Pancreas (tissue), 10 donors: ENCODE measurements around the gene FRMD4A. TPM values are rescaled to one million over a fixed set of nuclear protein-coding genes. Genes with fewer than 3 reads are reported as not detected.

Experiments used
- ATAC-seq, 4 donors: fragments of 200-7000 bp; cut with Tn5 transposase; one replicate each; pipeline versions ENCODE4 v1.8.0 to v1.9.1; 2020; ENCODE audit warnings: mild to moderate bottlenecking in 4 of 4, moderate library complexity in 4 of 4
- DNase-seq, 6 donors: peaks; one replicate each; pipeline ENCODE4 v3.0.0-alpha.2; 2020
- FAIRE-seq: peaks from 2 replicates; lab custom pipeline; 2012; peaks lifted over from hg19 to GRCh38; lab: Jason Lieb, UNC
- H3K27ac ChIP-seq, 4 donors: fragments of 200-600 bp; sonication (generic); 1 replicate in 3 of 4; 2 replicates in 1 of 4; pipeline versions ENCODE4 v1.5.0 to v1.8.0; 2020
- H3K27me3 ChIP-seq, 4 donors: fragments of 200-600 bp; one replicate each; pipeline ENCODE4 v1.8.0; 2021
- H3K36me3 ChIP-seq, 3 donors: fragments of 200-600 bp; sonication (generic) in 1 of 3; one replicate each; pipeline versions ENCODE4 v1.5.0 to v1.8.0; 2020 to 2021
- H3K4me1 ChIP-seq, 3 donors: fragments of 200-600 bp; one replicate each; pipeline ENCODE4 v1.8.0; 2021
- H3K4me3 ChIP-seq, 4 donors: fragments of 200-600 bp; sonication (generic) in 2 of 4; one replicate each; pipeline versions ENCODE4 v1.5.0 to v1.8.0; 2020 to 2021
- H3K9me3 ChIP-seq, 4 donors: fragments of 200-600 bp; one replicate each; pipeline ENCODE4 v1.8.0; 2021
- WGBS, 2 donors: extraction: QIAGEN DNeasy Blood & Tissue Kit; methylation state at CpG; one replicate each; pipeline ENCODE4 v1.1.7; 2013; 5-methylcytosine and 5-hydroxymethylcytosine counted together
- intact Hi-C, 3 donors: fragments of 100-400 bp; cut with DNase I; formaldehyde crosslinking; loops; one replicate each; pipeline versions ENCODE4 v1.11.1 to v1.14.2; 2022
- polyA plus RNA-seq, 2 donors: library from polyadenylated mRNA; stranded (reverse); fragments of 200-250 nt; gene quantifications; one replicate each; pipeline ENCODE4 v1.2.3, GENCODE V29; 2013
- total RNA-seq, 6 donors: library from RNA; stranded (reverse); fragmentation: NEBNext Ultra II Directional in 4 of 6; extraction: Animal tissue kit (Norgen Biotek cat#: 25700) in 4 of 6; gene quantifications; one replicate each; pipeline versions ENCODE4 v1.2.1 to v1.2.4, GENCODE V29; 2021 to 2023
- TF ChIP-seq, protein P1 (sequence below), 4 donors: fragments of 200-600 bp; sonication (generic) in 3 of 4; IDR thresholded peaks; one replicate each; pipeline versions ENCODE4 v1.5.0 to v1.8.0; 2021; ENCODE audit warnings: antibody characterized with exemption in 4 of 4
- donor health status: healthy with polysubstance abuse.
- donor health status: DM: no; HTN: no; CAD: no; lungs with moderate emphysema.
- donor health status: DM: no; HTN: no; CAD: no.
- donor health status: control.
- donor health status: control.
- donor health status: Bipolar disorder and iron deficiency.
- donor health status: DM: yes; HTN: yes; CAD: no.
- donor health status: DM: no; HTN: no; CAD: no.
- donor health status: DM: no; HTN: no; CAD: no.
- donor health status: DM: yes; HTN: yes; CAD: no.

FRMD4A gene
- total and polyA plus RNA-seq, 8 donors, result 13.5 to 27.5 (median 18.7) TPM

DNA sequence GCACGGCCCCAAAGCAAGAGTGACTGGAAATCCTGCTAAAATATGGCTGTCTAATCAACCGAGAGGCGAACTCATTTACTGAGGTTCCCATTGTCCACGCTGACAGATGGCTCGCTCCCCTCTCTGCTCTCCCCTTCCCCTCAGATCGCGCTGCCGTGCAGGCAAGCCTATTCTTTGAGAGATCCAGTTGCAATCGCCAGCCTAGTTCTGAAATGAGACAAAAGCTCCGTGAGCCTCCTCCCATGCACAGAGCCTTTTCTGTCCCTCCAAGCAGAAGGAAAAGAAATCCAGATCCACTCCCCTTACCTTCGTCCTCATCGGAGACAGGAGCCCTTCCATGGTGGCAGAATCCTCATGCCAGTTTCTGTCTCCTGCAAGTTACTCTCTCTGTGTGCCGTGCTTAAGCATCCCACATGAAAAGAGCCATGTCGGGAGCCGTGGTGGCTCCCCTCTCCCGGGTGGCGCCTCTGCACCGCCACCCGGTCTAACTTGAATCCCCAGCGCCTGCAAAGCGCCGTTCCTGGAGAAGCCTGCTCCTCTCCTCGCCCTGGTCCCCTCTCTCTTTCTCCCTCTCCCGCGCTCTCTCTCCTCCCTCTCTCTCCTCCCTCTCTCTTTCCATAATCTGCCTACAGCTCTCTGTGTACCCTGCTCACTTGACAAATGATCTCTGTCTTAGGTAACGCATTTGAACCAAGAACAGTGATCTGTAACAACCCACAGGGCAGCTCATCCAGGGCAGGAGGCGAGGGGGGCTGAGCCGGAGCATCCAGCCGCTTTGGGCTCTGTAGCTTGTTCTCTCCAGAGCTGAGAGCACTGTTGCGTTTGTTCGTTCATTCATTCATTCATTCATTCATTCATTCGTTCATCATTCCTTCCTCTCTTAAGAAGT is 156.8 kb downstream of the FRMD4A start:
- WGBS, 2 donors, result 0 to 1% methylated on average over 32 of the region's 32 CpGs
- no peaks in the 10 kb centered on the region for H3K27me3 ChIP-seq
- intact Hi-C loops, result no loop called here
- ATAC-seq (peak; percentile 69 to 84 (median 70)), DNase-seq (peak in 2 of 6 donors; percentile 15 to 61), FAIRE-seq (no peak)
- TF ChIP-seq, protein P1, sequence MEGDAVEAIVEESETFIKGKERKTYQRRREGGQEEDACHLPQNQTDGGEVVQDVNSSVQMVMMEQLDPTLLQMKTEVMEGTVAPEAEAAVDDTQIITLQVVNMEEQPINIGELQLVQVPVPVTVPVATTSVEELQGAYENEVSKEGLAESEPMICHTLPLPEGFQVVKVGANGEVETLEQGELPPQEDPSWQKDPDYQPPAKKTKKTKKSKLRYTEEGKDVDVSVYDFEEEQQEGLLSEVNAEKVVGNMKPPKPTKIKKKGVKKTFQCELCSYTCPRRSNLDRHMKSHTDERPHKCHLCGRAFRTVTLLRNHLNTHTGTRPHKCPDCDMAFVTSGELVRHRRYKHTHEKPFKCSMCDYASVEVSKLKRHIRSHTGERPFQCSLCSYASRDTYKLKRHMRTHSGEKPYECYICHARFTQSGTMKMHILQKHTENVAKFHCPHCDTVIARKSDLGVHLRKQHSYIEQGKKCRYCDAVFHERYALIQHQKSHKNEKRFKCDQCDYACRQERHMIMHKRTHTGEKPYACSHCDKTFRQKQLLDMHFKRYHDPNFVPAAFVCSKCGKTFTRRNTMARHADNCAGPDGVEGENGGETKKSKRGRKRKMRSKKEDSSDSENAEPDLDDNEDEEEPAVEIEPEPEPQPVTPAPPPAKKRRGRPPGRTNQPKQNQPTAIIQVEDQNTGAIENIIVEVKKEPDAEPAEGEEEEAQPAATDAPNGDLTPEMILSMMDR (IDR thresholded peaks at IDR 0.05), result no peak
- H3K4me1 ChIP-seq, result no peaks in the 10 kb centered on the region
- H3K27ac ChIP-seq, result no peak overlapping the region
- peak overlapping the region in 3 of 4 donors; percentile 27 to 45 (median 39) for H3K4me3 ChIP-seq
- H3K9me3 ChIP-seq, result no peaks in the 10 kb centered on the region
- no peaks in the 10 kb centered on the region for H3K36me3 ChIP-seq

DNA sequence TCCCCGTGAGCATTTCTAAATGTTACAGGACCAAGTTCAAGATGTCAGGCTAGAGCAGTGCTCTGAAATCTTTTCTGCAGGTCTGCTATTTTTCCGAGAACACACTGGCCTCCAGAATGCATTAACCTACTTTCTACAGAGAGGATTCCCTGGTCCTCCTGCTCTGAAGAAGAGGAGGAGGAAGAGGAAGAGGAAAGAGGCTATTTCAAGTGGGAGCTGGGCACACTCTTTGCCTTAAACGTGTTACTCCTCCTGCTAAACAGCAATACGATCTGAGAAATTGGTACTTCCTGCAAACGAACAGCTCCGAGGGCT is 157.4 kb downstream of the FRMD4A start:
- H3K4me1 ChIP-seq, result no peaks in the 10 kb centered on the region
- no peaks in the 10 kb centered on the region for H3K36me3 ChIP-seq
- peak overlapping the region in 3 of 4 donors; percentile 27 to 45 (median 39) for H3K4me3 ChIP-seq
- H3K9me3 ChIP-seq, result no peaks in the 10 kb centered on the region
- ATAC-seq (peak; percentile 62 to 80 (median 71)), FAIRE-seq (no peak), DNase-seq (no peak)
- no peaks in the 10 kb centered on the region for H3K27me3 ChIP-seq
- H3K27ac ChIP-seq, result no peak overlapping the region
- TF ChIP-seq, protein P1 (IDR thresholded peaks at IDR 0.05), result no peak
- WGBS, 2 donors, result 0 to 5% methylated on average over 6 of the region's 6 CpGs
- intact Hi-C loops, result no loop called here

DNA sequence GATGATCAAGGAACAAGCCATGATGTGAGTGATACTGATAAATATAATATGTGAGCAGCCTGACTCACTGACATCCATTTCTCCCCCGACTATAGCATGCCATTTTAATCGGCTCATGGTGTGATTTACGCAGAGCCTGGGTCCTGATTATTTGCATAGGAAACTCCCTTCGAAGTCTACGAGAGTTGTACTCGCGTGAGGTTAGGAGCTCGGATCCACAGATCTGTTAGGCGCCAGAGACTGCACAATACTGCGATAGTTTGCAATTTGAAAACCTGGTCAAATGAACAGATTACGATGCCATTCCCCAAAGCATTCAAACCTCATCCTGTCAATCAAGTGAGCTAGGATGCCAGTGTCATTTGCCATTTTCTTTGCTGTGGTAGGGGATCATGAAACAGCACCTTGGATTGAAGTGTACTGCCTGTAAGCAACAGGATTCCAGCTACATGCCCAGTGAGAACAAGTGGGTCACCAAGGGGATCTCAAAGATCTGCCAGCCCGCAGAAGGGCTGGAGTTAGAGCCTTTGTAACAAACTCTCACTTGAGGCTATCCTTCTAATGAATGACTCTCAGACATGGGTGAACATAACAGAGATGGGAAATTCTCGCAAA is 158.3 kb downstream of the FRMD4A start:
- DNase-seq (no peak), FAIRE-seq (no peak), ATAC-seq (no peak)
- Histone ChIP-seq H3K27ac (no peak overlapping the region), H3K36me3 (no peaks in the 10 kb centered on the region), H3K9me3 (no peaks in the 10 kb centered on the region), H3K4me1 (no peaks in the 10 kb centered on the region), H3K27me3 (no peaks in the 10 kb centered on the region), H3K4me3 (no peak overlapping the region)
- WGBS, 2 donors, result 91 to 92% methylated on average over 13 of the region's 13 CpGs
- TF ChIP-seq, protein P1 (IDR thresholded peaks at IDR 0.05), result no peak
- intact Hi-C loops, result no loop called here

DNA sequence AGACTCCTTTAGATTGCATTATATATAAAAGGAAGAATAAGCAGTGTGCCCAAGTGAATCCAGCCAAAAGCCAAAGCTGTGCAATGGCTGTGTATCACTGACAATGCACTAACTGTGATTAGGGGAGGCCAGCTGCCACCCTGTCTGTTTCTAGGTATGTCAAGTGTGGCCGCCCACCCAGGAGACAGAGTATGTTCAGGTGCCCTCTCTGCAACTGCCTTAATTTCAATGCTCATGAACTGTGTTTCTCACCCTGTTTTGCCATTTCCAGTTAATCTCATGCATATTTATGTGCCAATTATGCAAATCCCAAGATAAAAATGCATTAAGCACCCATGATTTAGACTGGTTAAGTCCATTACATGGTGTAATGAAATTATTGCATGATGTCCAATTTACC is 159.4 kb downstream of the FRMD4A start:
- Histone ChIP-seq H3K9me3 (no peaks in the 10 kb centered on the region), H3K4me1 (no peaks in the 10 kb centered on the region), H3K36me3 (no peaks in the 10 kb centered on the region), H3K4me3 (no peak overlapping the region), H3K27me3 (no peaks in the 10 kb centered on the region), H3K27ac (no peak overlapping the region)
- DNase-seq, result no peak
- TF ChIP-seq, protein P1 (IDR thresholded peaks at IDR 0.05), result no peak
- ATAC-seq, result no peak
- intact Hi-C loops, result no loop called here
- no peak for FAIRE-seq
- WGBS, 2 donors, result 94 to 95% methylated on average over 1 of the region's 1 CpG
